Adrenal gland (tissue), 12 donors: ENCODE data around the gene AKR1D1. TPM values are rescaled to one million over a fixed set of nuclear protein-coding genes. Genes with fewer than 3 reads are reported as not detected.
"Not testable (repeated sequence)": the region's sequence is repeated elsewhere in the genome, so short reads cannot be mapped to it uniquely, and the experiment has no call there.

Experiments used
- DNase-seq, 7 donors: peaks; one replicate each; pipeline ENCODE4 v3.0.0-alpha.2; 2019 to 2020
- H3K27ac ChIP-seq, 5 donors: fragments of 200-600 bp; sonication (generic) in 4 of 5; 1 replicate in 3 of 5; 2 replicates in 2 of 5; pipeline versions ENCODE4 v1.5.1 to v1.8.0; 2016 to 2020; ENCODE audit warnings: mild to moderate bottlenecking in 1 of 5
- H3K27me3 ChIP-seq: fragments of 200-600 bp; 2 replicates; pipeline ENCODE4 v1.8.0; 2021
- H3K36me3 ChIP-seq, 2 donors: fragments of 200-600 bp; replicated peaks in 1 of 2; 1 replicate in 1 of 2; 2 replicates in 1 of 2; pipeline versions ENCODE4 v1.5.1 to v1.8.0; 2018 to 2022
- H3K4me1 ChIP-seq, 2 donors: fragments of 200-600 bp; replicated peaks in 1 of 2; 1 replicate in 1 of 2; 2 replicates in 1 of 2; pipeline versions ENCODE4 v1.5.1 to v1.8.0; 2018 to 2021
- H3K4me3 ChIP-seq, 4 donors: fragments of 200-600 bp; sonication (generic) in 3 of 4; one replicate each; pipeline ENCODE4 v1.5.1; 2016 to 2018
- H3K9me3 ChIP-seq, 3 donors: fragments of 200-600 bp; sonication (generic) in 1 of 3; replicated peaks in 1 of 3; 1 replicate in 2 of 3; 2 replicates in 1 of 3; pipeline versions ENCODE4 v1.5.1 to v1.8.0; 2016 to 2021
- POLR2A ChIP-seq, 2 donors: fragments of 450-650 bp; IDR thresholded peaks; one replicate each; pipeline ENCODE4 v1.6.1; 2017; ENCODE audit warnings: antibody characterized with exemption in 2 of 2, mild to moderate bottlenecking in 2 of 2, moderate library complexity in 1 of 2
- WGBS, 4 donors: extraction: QIAGEN DNeasy Blood & Tissue Kit in 2 of 4; methylation state at CpG; one replicate each; pipeline versions ENCODE4 v1.1.5 to v1.1.7; 2013 to 2017; 5-methylcytosine and 5-hydroxymethylcytosine counted together
- intact Hi-C, 2 donors: fragments of 100-400 bp; cut with DNase I; formaldehyde crosslinking; loops; one replicate each; pipeline versions ENCODE4 v1.14.1 to v1.15.0; 2022 to 2023
- polyA plus RNA-seq, 3 donors: library from polyadenylated mRNA; stranded (reverse); fragments of 200-250 nt in 2 of 3; fragments of 350-450 nt in 1 of 3; fragmentation: Illumina TruSeq in 1 of 3; extraction: RNeasy Lipid Tissue Mini Kit (QIAGEN cat#74804) in 1 of 3; gene quantifications; one replicate each; pipeline ENCODE4 v1.2.3, GENCODE V29; 2013 to 2014
- total RNA-seq, 9 donors: library from RNA; depleted of rRNA in 4 of 9; stranded (reverse); fragments of >200 nt in 4 of 9; fragments of 120-200 nt in 1 of 9; fragmentation: NEBNext Ultra II Directional in 1 of 9; extraction: Animal tissue kit (Norgen Biotek cat#: 25700) in 1 of 9; gene quantifications; one replicate each; pipeline versions ENCODE4 v1.1.0 to v1.2.4, GENCODE V29; 2013 to 2023
- TF ChIP-seq, protein P1 (sequence below), 6 experiments: fragments of 450-650 bp in 4 of 6; fragments of 200-600 bp in 2 of 6; sonication (generic) in 1 of 6; IDR thresholded peaks; 1 replicate in 5 of 6; 2 replicates in 1 of 6; pipeline versions ENCODE4 v1.5.1 to v1.8.0; 2016 to 2021; ENCODE audit warnings: antibody characterized with exemption in 6 of 6, mild to moderate bottlenecking in 2 of 6, moderate library complexity in 1 of 6
- donor health status: healthy with polysubstance abuse.
- donor health status: Bipolar disorder and iron deficiency.
- donor health status: DM: yes; HTN: yes; CAD: no.
- donor health status: DM: no; HTN: no; CAD: no.
- donor health status: DM: no; HTN: no; CAD: no.
- donor health status: DM: yes; HTN: yes; CAD: no.

The AKR1D1 gene
- total and polyA plus RNA-seq, 12 donors: 0.17 to 0.31 (median 0.22) TPM; not detected in 8

GRCh38 chr7:138142583-138143201, 66.4 kb downstream of the AKR1D1 start:
- H3K36me3 ChIP-seq: no peaks in the 10 kb centered on the region

DNA sequence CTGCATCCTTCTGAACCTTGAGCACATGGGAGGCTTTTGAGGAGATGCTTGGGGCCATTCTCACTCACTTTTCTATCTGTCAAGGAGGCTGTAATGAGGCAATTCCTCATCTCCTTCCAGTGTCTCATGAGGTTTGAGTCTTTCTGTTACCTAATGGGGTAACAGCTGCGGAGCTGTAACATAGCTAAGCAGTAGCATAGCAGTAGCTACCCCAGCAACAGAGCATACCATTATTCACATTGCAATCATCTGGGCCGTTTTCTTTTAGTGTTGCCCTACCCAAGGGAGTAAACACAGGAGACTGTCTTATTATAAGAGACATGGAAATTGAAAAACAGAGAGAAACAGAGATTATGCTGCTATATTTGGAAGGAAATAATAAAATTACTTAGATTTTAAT, 68.7 kb downstream of the AKR1D1 start:
- WGBS, 4 donors: 83 to 100% (median 87%) methylated on average over 2 of the region's 2 CpGs

More at GRCh38 chr7:138142583-138143201, 66.4 kb downstream of the AKR1D1 start:
- intact Hi-C loops: no loop called here
- Histone ChIP-seq H3K4me3 (no peak overlapping the region), H3K27ac (no peak overlapping the region), H3K9me3 (no peaks in the 10 kb centered on the region), H3K27me3 (no peaks in the 10 kb centered on the region), H3K4me1 (no peaks in the 10 kb centered on the region)
- no peak for DNase-seq
- TF ChIP-seq, protein P1, sequence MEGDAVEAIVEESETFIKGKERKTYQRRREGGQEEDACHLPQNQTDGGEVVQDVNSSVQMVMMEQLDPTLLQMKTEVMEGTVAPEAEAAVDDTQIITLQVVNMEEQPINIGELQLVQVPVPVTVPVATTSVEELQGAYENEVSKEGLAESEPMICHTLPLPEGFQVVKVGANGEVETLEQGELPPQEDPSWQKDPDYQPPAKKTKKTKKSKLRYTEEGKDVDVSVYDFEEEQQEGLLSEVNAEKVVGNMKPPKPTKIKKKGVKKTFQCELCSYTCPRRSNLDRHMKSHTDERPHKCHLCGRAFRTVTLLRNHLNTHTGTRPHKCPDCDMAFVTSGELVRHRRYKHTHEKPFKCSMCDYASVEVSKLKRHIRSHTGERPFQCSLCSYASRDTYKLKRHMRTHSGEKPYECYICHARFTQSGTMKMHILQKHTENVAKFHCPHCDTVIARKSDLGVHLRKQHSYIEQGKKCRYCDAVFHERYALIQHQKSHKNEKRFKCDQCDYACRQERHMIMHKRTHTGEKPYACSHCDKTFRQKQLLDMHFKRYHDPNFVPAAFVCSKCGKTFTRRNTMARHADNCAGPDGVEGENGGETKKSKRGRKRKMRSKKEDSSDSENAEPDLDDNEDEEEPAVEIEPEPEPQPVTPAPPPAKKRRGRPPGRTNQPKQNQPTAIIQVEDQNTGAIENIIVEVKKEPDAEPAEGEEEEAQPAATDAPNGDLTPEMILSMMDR (IDR thresholded peaks at IDR 0.05): no peak
- no peak for TF ChIP-seq POLR2A (IDR thresholded peaks at IDR 0.05)

GRCh38 chr7:138146221-138146620, 70.0 kb downstream of the AKR1D1 start:
- H3K9me3 ChIP-seq, DNase-seq, H3K4me3 ChIP-seq, H3K4me1 ChIP-seq, H3K36me3 ChIP-seq, H3K27me3 ChIP-seq, intact Hi-C loops, H3K27ac ChIP-seq: not testable (repeated sequence)
- 85 to 92% (median 90%) methylated on average over 10 to 19 of the region's 19 CpGs for WGBS, 4 donors

More for the DNA sequence above, 68.7 kb downstream of the AKR1D1 start:
- Histone ChIP-seq H3K4me3 (no peak overlapping the region), H3K27me3 (no peaks in the 10 kb centered on the region), H3K27ac (no peak overlapping the region), H3K4me1 (no peaks in the 10 kb centered on the region), H3K36me3 (no peaks in the 10 kb centered on the region), H3K9me3 (no peaks in the 10 kb centered on the region)
- TF ChIP-seq, protein P1 (IDR thresholded peaks at IDR 0.05): no peak
- TF ChIP-seq POLR2A (IDR thresholded peaks at IDR 0.05): no peak
- intact Hi-C loops: no loop called here
- no peak for DNase-seq

DNA sequence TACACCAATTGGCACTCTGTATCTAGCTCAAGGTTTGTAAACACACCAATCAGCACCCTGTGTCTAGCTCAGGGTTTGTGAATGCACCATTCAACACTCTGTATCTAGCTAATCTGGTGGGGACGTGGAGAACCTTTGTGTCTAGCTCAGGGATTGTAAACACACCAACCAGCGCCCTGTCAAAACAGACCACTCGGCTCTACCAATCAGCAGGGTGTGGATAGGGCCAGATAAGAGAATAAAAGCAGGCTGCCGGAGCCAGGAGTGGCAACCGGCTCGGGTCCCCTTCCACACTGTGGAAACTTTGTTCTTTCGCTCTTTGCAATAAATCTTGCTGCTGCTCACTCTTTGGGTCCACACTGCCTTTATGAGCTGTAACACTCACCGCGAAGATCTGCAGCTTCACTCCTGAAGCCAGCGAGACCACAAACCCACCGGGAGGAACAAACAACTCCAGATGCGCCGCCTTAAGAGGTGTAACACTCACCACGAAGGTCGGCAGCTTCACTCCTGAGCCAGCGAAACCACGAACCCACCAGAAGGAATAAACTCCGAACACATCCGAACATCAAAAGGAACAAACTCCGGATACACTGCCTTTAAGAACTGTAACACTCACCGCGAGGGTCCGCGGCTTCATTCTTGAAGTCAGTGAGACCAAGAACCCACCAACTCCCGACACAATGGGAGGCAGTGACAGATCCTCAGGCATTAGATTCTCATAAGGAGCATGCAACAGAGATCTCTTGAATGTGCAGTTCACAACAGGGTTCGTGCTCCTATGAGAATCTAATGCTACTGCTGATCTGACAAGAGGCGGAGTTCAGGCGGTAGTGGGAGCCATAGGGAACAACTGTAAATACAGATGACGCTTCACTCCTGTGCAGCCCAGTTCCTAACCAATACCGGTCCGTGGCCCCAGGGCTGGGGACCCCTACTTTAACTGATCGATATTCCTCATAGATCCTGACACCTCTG, 70.8 kb downstream of the AKR1D1 start:
- intact Hi-C loops, H3K27me3 ChIP-seq, H3K4me1 ChIP-seq, H3K4me3 ChIP-seq, H3K27ac ChIP-seq, DNase-seq, H3K36me3 ChIP-seq, H3K9me3 ChIP-seq: not testable (repeated sequence)
- 83 to 93% (median 89%) methylated on average over 28 to 32 of the region's 32 CpGs for WGBS, 4 donors

- intact Hi-C loops: no loop called here
- TF ChIP-seq POLR2A (IDR thresholded peaks at IDR 0.05): no peak
- TF ChIP-seq, protein P1 (IDR thresholded peaks at IDR 0.05): no peak
- no peak overlapping the region for H3K27ac ChIP-seq
Observed at GRCh38 chr7:138151731-138152577, 75.7 kb downstream of the AKR1D1 start.

More at GRCh38 chr7:138151731-138152577, 75.7 kb downstream of the AKR1D1 start:
- WGBS, 4 donors: 58 to 66% (median 62%) methylated on average over 4 of the region's 4 CpGs
- H3K27me3 ChIP-seq: no peaks in the 10 kb centered on the region
- DNase-seq: no peak
- H3K9me3 ChIP-seq: no peaks in the 10 kb centered on the region
- no peaks in the 10 kb centered on the region for H3K4me1 ChIP-seq
- H3K36me3 ChIP-seq: no peaks in the 10 kb centered on the region
- no peak overlapping the region for H3K4me3 ChIP-seq
